B cell (primary cell): ENCODE measurements around the gene PAIP2. TPM values are rescaled to one million over a fixed set of nuclear protein-coding genes. Genes with fewer than 3 reads are reported as not detected.

Source experiments
- ATAC-seq: fragments of 200-7000 bp; cut with Tn5 transposase; one replicate; pipeline ENCODE4 v1.10.0; 2021; ENCODE audit warnings: low read depth, mild to moderate bottlenecking, moderate number of reproducible peaks, moderate library complexity
- CTCF ChIA-PET: fragments of 350-600 bp; sonication (Branson Sonifier 250); formaldehyde crosslinking; loops from one replicate; lab custom pipeline; 2021; ENCODE audit warnings: antibody characterized with exemption, inconsistent platforms; lab: Charles Lee
- POLR2A ChIA-PET: fragments of 350-600 bp; sonication (Branson Sonifier 250); formaldehyde crosslinking; loops from one replicate; lab custom pipeline; 2021; ENCODE audit warnings: antibody characterized with exemption; lab: Charles Lee
- DNase-seq: peaks from one replicate; pipeline ENCODE4 v3.0.0; 2013
- H2AFZ ChIP-seq: 2 replicates; pipeline ENCODE4 v1.6.1; 2012; ENCODE audit warnings: mild to moderate bottlenecking, low read depth, low read length; ENCODE audit not compliant: insufficient read depth, poor library complexity, severe bottlenecking
- H3K27ac ChIP-seq, 2 donors: 1 replicate in 1 of 2; 2 replicates in 1 of 2; pipeline ENCODE4 v1.5.1; 2012 to 2013; ENCODE audit warnings: low read length in 2 of 2, mild to moderate bottlenecking in 2 of 2, moderate library complexity in 1 of 2
- H3K27me3 ChIP-seq, 4 experiments: fragments of 200-600 bp in 1 of 4; sonication (generic) in 1 of 4; replicated peaks in 1 of 4; 1 replicate in 2 of 4; 2 replicates in 2 of 4; pipeline versions ENCODE4 v1.6.1 to v1.7.0; 2013 to 2016; ENCODE audit warnings: low read length in 3 of 4, mild to moderate bottlenecking in 2 of 4, mixed read lengths in 1 of 4, moderate library complexity in 1 of 4; ENCODE audit not compliant: insufficient read depth in 4 of 4, control insufficient read depth in 3 of 4; ENCODE audit errors: control extremely low read depth in 1 of 4
- H3K36me3 ChIP-seq, 2 experiments: replicated peaks in 1 of 2; 1 replicate in 1 of 2; 2 replicates in 1 of 2; pipeline versions ENCODE4 v1.6.1 to v1.7.1; 2013; ENCODE audit warnings: low read length in 1 of 2; ENCODE audit not compliant: insufficient read depth in 2 of 2, control insufficient read depth in 1 of 2; ENCODE audit errors: control extremely low read depth in 1 of 2, extremely low read depth in 1 of 2
- H3K4me1 ChIP-seq, 2 donors: fragments of 200-600 bp in 1 of 2; sonication (generic) in 1 of 2; 1 replicate in 1 of 2; 2 replicates in 1 of 2; pipeline versions ENCODE4 v1.5.1 to v1.6.1; 2013 to 2017; ENCODE audit warnings: low read length in 2 of 2; ENCODE audit not compliant: control insufficient read depth in 2 of 2, insufficient read depth in 2 of 2
- H3K4me2 ChIP-seq: replicated peaks from 2 replicates; pipeline ENCODE3; 2012; ENCODE audit warnings: mild to moderate bottlenecking, low read depth, low read length; ENCODE audit not compliant: poor library complexity, severe bottlenecking
- H3K4me3 ChIP-seq, 5 experiments: fragments of 200-600 bp in 1 of 5; sonication (generic) in 1 of 5; 1 replicate in 3 of 5; 2 replicates in 2 of 5; pipeline versions ENCODE4 v1.5.1 to v1.7.0; 2011 to 2016; ENCODE audit warnings: low read length in 4 of 5, mild to moderate bottlenecking in 4 of 5, low read depth in 2 of 5, control low read depth in 1 of 5, moderate library complexity in 1 of 5; ENCODE audit not compliant: insufficient read depth in 1 of 5; ENCODE audit errors: control extremely low read depth in 1 of 5, extremely low read depth in 1 of 5
- H3K79me2 ChIP-seq: fragments of 200-600 bp; sonication (generic); one replicate; pipeline ENCODE4 v1.6.0; 2016; ENCODE audit warnings: low read length; ENCODE audit not compliant: control insufficient read depth, insufficient read depth
- H3K9ac ChIP-seq: fragments of 200-600 bp; sonication (generic); 2 replicates; pipeline ENCODE4 v1.6.1; 2017; ENCODE audit warnings: mild to moderate bottlenecking, low read length, moderate library complexity
- H3K9me3 ChIP-seq, 3 donors: one replicate each; pipeline versions ENCODE4 v1.6.1 to v1.7.1; 2013; ENCODE audit warnings: low read length in 2 of 3; ENCODE audit not compliant: control insufficient read depth in 2 of 3, insufficient read depth in 1 of 3; ENCODE audit errors: control extremely low read depth in 1 of 3
- H4K20me1 ChIP-seq: 2 replicates; pipeline ENCODE4 v1.6.0; 2012; ENCODE audit warnings: mild to moderate bottlenecking, low read length; ENCODE audit not compliant: insufficient read depth, control insufficient read depth, poor library complexity, severe bottlenecking
- H3K27ac Mint-ChIP-seq: one replicate; pipeline ENCODE4 v1.8.0; 2021; ENCODE audit warnings: mixed read lengths
- H3K27me3 Mint-ChIP-seq: one replicate; pipeline ENCODE4 v1.8.0; 2021; ENCODE audit warnings: mixed read lengths
- H3K4me1 Mint-ChIP-seq: one replicate; pipeline ENCODE4 v1.8.0; 2021; ENCODE audit warnings: mixed read lengths
- H3K4me3 Mint-ChIP-seq: one replicate; pipeline ENCODE4 v1.8.0; 2021; ENCODE audit warnings: mixed read lengths
- H3K9me3 Mint-ChIP-seq: one replicate; pipeline ENCODE4 v1.8.0; 2022; ENCODE audit warnings: mixed read lengths; ENCODE audit not compliant: insufficient read depth
- CTCF ChIP-seq: fragments of 200-600 bp; IDR thresholded peaks from one replicate; pipeline ENCODE4 v1.8.0; 2022; ENCODE audit warnings: antibody characterized with exemption, mild to moderate bottlenecking
- EZH2 ChIP-seq: IDR thresholded peaks from 2 replicates; pipeline ENCODE4 v1.6.1; 2012; ENCODE audit warnings: borderline replicate concordance, low read depth, mild to moderate bottlenecking, moderate library complexity, low read length; ENCODE audit not compliant: insufficient read depth, poor library complexity, severe bottlenecking
- WGBS: methylation state at CpG from one replicate; pipeline ENCODE4 v1.1.5; 2013; ENCODE audit warnings: missing lambda C conversion rate; ENCODE audit not compliant: insufficient coverage; 5-methylcytosine and 5-hydroxymethylcytosine counted together
- intact Hi-C: fragments of 100-400 bp; cut with micrococcal nuclease; formaldehyde crosslinking; loops from one replicate; pipeline ENCODE4 v1.10.0; 2022
- polyA plus RNA-seq: library from polyadenylated mRNA; depleted of rRNA; stranded (reverse); fragments of >200 nt; gene quantifications from 2 replicates; pipeline ENCODE4 v1.2.3, GENCODE V29; 2012
- total RNA-seq, 2 donors: library from RNA; stranded (reverse); fragments of 120-200 nt in 1 of 2; gene quantifications; 1 replicate in 1 of 2; 2 replicates in 1 of 2; pipeline versions ENCODE4 v1.2.3 to v1.2.4, GENCODE V29; 2013 to 2022

The PAIP2 gene
- total and polyA plus RNA-seq, 2 donors (not counting 1 experiment from before 2014, with no cell fraction given), result 38.5 to 121 TPM

- H3K9ac ChIP-seq, result no peak overlapping the region
- no peaks in the 10 kb centered on the region for H3K9me3 ChIP-seq
- Mint-ChIP-seq H3K27me3 (no peaks in the 10 kb centered on the region), H3K4me3 (no peak overlapping the region), H3K4me1 (no peaks in the 10 kb centered on the region), H3K27ac (no peak overlapping the region), H3K9me3 (no peaks in the 10 kb centered on the region)
- ATAC-seq, result no peak
- H3K4me1 ChIP-seq, result no peaks in the 10 kb centered on the region
- H3K4me2 ChIP-seq, result no peak overlapping the region
- WGBS, result no CpG with 5 or more reads among the region's 1 CpG
- POLR2A ChIA-PET, result interaction anchor here (0.6 kb wide), 1 partner anchor 27 kb away, joined by 3 read pairs; no protein-coding TSS in a partner anchor
- peaks cover 10 to 61% of the 10 kb centered on the region in 2 experiments for H3K36me3 ChIP-seq
- no peaks in the 10 kb centered on the region for H3K27me3 ChIP-seq
- TF ChIP-seq EZH2, result no peak
- no peak for TF ChIP-seq CTCF
- intact Hi-C loops, result no loop called here
- H2AFZ ChIP-seq, result no peak overlapping the region
- H3K4me3 ChIP-seq, result no peak overlapping the region
- no peak for DNase-seq
- CTCF ChIA-PET, result interaction anchor here (0.9 to 2.4 kb wide), 6 partner anchors 8 to 545 kb away, joined by 3 to 10 read pairs (median 3); partner anchors contain the start of genes MZB1 and PAIP2
- H4K20me1 ChIP-seq, result no peaks in the 10 kb centered on the region
- H3K79me2 ChIP-seq, result no peaks in the 10 kb centered on the region
- no peak overlapping the region for H3K27ac ChIP-seq
These were observed 27.5 kb downstream of the PAIP2 start for GRCh38 chr5:139369181-139369580.
